Right atrium auricular region (tissue), 2 donors: Measurements from ENCODE around the gene MCCC2. TPM values are rescaled to one million over a fixed set of nuclear protein-coding genes. Genes with fewer than 3 reads are reported as not detected.
"Not testable (repeated sequence)": the region's sequence is repeated elsewhere in the genome, so short reads cannot be mapped to it uniquely, and the experiment has no call there.

Experiments used
- DNase-seq: peaks from one replicate; pipeline ENCODE4 v3.0.0-alpha.2; 2019; ENCODE audit warnings: low spot score
- H3K27ac ChIP-seq, 2 donors: fragments of 200-600 bp; sonication (generic); 1 replicate in 1 of 2; 2 replicates in 1 of 2; pipeline ENCODE4 v1.5.1; 2016 to 2019
- H3K27me3 ChIP-seq, 2 donors: fragments of 200-600 bp; sonication (generic); one replicate each; pipeline versions ENCODE4 v1.5.1 to v1.6.0; 2017 to 2019
- H3K36me3 ChIP-seq: fragments of 200-600 bp; sonication (generic); one replicate; pipeline ENCODE4 v1.5.1; 2016
- H3K4me1 ChIP-seq, 2 donors: fragments of 200-600 bp; sonication (generic); one replicate each; pipeline versions ENCODE4 v1.5.1 to v1.6.0; 2017 to 2019
- H3K4me3 ChIP-seq, 2 donors: fragments of 200-600 bp; sonication (generic); 1 replicate in 1 of 2; 2 replicates in 1 of 2; pipeline ENCODE4 v1.5.1; 2017 to 2019; ENCODE audit warnings: mild to moderate bottlenecking in 1 of 2, moderate library complexity in 1 of 2
- H3K9me3 ChIP-seq, 2 donors: fragments of 200-600 bp; sonication (generic); one replicate each; pipeline ENCODE4 v1.5.1; 2019
- total RNA-seq, 2 donors: library from RNA; depleted of rRNA; stranded (reverse); fragments of >200 nt; gene quantifications; one replicate each; pipeline ENCODE4 v1.1.0, GENCODE V29; 2016
- TF ChIP-seq, protein P1 (sequence below), 2 donors: fragments of 200-600 bp; sonication (generic); IDR thresholded peaks; one replicate each; pipeline ENCODE4 v1.5.1; 2019; ENCODE audit warnings: antibody characterized with exemption in 2 of 2

Gene MCCC2
- 10 to 100 TPM; 30.7 to 73.6 TPM for total RNA-seq

DNA sequence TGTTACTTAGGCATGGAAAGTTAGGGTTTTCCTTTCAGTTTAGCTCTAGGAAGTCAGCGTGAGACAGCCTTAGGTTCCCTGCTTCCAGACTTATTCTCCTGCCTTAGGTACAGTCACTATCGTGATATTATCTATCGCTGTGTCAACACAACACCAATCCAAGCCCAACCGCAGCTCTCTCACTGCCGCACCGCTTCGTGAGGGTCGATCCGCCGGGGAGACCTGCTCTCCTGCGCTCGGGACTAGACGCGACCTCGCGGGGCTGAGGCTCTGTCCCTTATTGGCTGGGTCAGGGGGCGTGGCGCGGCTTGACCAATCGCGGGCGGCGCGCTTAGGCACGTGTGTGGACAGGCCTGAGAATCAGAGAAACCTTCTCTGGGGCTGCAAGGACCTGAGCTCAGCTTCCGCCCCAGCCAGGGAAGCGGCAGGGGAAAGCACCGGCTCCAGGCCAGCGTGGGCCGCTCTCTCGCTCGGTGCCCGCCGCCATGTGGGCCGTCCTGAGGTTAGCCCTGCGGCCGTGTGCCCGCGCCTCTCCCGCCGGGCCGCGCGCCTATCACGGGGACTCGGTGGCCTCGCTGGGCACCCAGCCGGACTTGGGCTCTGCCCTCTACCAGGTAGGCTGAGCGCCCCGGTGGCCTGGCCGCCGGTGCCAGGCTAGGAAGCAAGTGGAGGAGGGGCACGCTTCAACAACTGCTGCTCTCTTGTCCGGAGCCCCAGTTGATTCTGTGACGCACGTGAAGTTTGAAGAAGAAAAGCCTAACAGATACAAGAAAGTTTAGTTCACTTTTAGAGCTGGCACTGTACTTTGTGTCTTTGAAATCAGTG is at the start of gene MCCC2:
Gene MCCC2 (plus strand): TSS at position 400 of the 825 bp plus-strand sequence. CDS start 86 bp downstream, at position 486.
- TF ChIP-seq, protein P1, sequence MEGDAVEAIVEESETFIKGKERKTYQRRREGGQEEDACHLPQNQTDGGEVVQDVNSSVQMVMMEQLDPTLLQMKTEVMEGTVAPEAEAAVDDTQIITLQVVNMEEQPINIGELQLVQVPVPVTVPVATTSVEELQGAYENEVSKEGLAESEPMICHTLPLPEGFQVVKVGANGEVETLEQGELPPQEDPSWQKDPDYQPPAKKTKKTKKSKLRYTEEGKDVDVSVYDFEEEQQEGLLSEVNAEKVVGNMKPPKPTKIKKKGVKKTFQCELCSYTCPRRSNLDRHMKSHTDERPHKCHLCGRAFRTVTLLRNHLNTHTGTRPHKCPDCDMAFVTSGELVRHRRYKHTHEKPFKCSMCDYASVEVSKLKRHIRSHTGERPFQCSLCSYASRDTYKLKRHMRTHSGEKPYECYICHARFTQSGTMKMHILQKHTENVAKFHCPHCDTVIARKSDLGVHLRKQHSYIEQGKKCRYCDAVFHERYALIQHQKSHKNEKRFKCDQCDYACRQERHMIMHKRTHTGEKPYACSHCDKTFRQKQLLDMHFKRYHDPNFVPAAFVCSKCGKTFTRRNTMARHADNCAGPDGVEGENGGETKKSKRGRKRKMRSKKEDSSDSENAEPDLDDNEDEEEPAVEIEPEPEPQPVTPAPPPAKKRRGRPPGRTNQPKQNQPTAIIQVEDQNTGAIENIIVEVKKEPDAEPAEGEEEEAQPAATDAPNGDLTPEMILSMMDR (IDR thresholded peaks at IDR 0.05), result no peak

DNA sequence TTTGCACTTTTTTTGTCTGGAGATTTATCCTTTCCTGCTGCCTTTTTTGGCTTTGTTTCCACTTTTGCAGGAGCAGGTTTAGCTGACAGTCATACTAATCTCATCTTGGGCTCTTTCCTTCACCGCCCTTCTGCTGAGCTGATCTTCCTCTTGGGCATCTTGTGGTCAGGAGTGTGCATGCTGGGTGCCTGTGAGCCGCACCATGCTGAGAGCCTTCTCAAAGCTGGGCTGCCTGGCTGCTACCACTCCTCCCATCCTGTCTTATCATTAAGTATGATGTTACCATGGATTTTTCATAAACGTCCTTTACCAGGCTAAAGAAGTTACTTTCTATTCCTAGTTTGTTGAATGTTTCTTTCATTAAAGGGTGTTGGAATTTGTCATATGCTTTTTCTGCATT is 49.5 kb upstream of the MCCC2 start:
- Histone ChIP-seq H3K27ac (no peak overlapping the region), H3K36me3 (peaks cover 43% of the 10 kb centered on the region), H3K9me3 (no peaks in the 10 kb centered on the region), H3K4me3 (no peak overlapping the region), H3K4me1 (peaks cover 0 to 3% of the 10 kb centered on the region in 2 donors), H3K27me3 (no peaks in the 10 kb centered on the region)
- TF ChIP-seq, protein P1 (IDR thresholded peaks at IDR 0.05), result no peak
- DNase-seq, result no peak

More for the DNA sequence above, at the start of gene MCCC2:
- DNase-seq, result peak; percentile 99
- no peaks in the 10 kb centered on the region for H3K36me3 ChIP-seq
- peak within 1 kb of the TSS; percentile 80 to 85 for H3K27ac ChIP-seq
- no peaks in the 10 kb centered on the region for H3K9me3 ChIP-seq
- peaks cover 0 to 17% of the 10 kb centered on the region in 2 donors for H3K4me1 ChIP-seq
- peak within 1 kb of the TSS; percentile 72 to 77 for H3K4me3 ChIP-seq
- no peaks in the 10 kb centered on the region for H3K27me3 ChIP-seq

DNA sequence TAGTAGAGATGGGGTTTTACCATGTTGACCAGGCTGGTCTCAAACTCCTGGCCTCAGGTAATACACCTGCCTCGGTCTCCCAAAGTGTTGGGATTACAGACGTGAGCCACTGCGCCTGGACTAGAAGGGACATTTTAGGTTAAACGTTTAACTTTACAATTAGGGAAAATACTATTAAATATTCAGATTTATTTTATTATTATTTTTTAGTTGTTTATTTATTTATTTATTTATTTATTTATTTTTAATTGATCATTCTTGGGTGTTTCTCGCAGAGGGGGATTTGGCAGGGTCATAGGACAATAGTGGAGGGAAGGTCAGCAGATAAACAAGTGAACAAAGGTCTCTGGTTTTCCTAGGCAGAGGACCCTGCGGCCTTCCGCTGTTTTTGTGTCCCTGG is 36.3 kb upstream of the MCCC2 start:
- H3K9me3 ChIP-seq, H3K4me1 ChIP-seq, H3K27me3 ChIP-seq, DNase-seq, H3K4me3 ChIP-seq, H3K27ac ChIP-seq: not testable (repeated sequence)
- H3K36me3 ChIP-seq, result peaks cover 59% of the 10 kb centered on the region

DNA sequence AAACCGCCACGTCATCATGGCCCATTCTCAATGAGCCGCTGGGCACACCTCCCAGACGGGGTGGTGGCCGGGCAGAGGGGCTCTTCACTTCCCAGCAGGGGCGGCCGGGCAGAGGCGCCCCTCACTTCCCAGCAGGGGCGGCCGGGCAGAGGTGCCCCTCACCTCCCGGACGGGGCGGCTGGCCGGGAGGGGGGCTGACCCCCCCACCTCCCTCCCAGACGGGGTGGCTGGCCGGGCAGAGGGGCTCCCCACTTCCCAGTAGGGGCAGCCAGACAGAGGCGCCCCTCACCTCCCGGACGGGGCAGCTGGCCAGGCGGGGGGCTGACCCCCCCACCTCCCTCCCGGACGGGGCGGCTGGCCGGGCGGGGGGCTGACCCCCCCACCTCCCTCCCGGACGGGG is 35.6 kb upstream of the MCCC2 start:
- H3K4me1 ChIP-seq, H3K9me3 ChIP-seq, H3K27ac ChIP-seq, H3K27me3 ChIP-seq, DNase-seq, H3K4me3 ChIP-seq: not testable (repeated sequence)
- peaks cover 54% of the 10 kb centered on the region for H3K36me3 ChIP-seq

DNA sequence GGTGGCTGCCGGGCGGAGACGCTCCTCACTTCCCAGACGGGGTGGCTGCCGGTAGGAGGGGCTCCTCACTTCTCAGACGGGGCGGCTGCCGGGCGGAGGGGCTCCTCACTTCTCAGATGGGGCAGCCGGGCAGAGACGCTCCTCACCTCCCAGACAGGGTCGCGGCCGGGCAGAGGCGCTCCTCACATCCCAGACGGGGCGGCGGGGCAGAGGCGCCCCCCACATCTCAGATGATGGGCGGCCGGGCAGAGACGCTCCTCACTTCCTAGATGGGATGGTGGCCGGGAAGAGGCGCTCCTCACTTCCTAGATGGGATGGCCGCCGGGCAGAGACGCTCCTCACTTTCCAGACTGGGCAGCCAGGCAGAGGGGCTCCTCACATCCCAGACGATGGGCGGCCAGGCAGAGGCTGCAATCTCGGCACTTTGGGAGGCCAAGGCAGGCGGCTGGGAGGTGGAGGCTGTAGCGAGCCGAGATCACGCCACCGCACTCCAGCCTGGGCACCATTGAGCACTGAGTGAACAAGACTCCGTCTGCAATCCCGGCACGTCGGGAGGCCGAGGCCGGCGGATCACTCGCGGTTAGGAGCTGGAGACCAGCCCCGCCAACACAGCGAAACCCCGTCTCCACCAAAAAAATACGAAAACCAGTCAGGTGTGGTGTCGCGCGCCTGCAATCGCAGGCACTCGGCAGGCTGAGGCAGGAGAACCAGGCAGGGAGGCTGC is 35.0 kb upstream of the MCCC2 start:
- not testable (repeated sequence) for DNase-seq, H3K4me1 ChIP-seq, H3K4me3 ChIP-seq, H3K27me3 ChIP-seq, H3K27ac ChIP-seq, H3K9me3 ChIP-seq
- H3K36me3 ChIP-seq, result peaks cover 52% of the 10 kb centered on the region

DNA sequence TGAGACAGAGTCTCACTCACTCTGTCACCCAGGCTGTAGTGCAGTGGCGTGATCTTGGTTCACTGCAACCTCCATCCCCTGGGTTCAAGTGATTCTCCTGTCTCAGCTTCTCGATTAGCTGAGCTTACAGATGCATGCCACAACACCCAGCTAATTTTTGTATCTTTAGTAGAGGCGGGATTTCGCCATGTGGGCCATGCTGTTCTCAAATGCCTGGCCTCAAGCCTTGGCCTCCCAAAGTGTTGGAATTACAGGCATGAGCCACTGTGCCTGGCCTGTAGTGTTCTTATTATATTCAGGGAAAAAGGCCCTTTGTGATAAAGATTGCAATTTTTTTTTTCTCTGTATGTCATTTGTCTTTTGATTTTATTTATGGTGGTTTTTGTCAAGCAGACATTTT is 24.0 kb upstream of the MCCC2 start:
- no peak for DNase-seq
- Histone ChIP-seq H3K27ac (no peak overlapping the region), H3K4me1 (no peaks in the 10 kb centered on the region), H3K9me3 (no peaks in the 10 kb centered on the region), H3K27me3 (no peaks in the 10 kb centered on the region), H3K36me3 (peaks cover 44% of the 10 kb centered on the region), H3K4me3 (no peak overlapping the region)
- TF ChIP-seq, protein P1 (IDR thresholded peaks at IDR 0.05), result no peak

DNA sequence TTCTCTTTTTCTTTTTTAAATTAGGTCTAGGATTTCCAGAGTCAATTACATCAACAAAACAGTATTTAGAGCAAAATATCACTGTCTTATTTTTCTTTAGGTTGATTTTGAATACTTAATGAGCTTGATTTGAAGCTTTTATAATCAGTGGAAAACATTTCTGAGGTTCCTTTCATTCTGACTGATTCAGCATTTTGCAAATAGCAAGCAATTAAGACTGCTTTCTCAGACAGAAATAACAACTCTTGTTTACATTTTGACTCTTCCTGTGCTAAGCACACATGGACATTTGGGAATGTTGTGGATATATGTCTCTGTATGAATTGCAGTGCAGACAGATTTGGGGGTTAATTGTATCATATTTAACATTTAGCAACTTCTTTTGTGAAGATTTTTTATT is 22.2 kb upstream of the MCCC2 start:
- Histone ChIP-seq H3K4me3 (no peak overlapping the region), H3K27me3 (no peaks in the 10 kb centered on the region), H3K9me3 (no peaks in the 10 kb centered on the region), H3K27ac (no peak overlapping the region), H3K36me3 (peaks cover 36% of the 10 kb centered on the region), H3K4me1 (no peaks in the 10 kb centered on the region)
- DNase-seq, result no peak
- TF ChIP-seq, protein P1 (IDR thresholded peaks at IDR 0.05), result no peak
